HG02759 (cell line): Measurements from ENCODE around the gene CPLANE2.
"Not testable (repeated sequence)": the region's sequence is repeated elsewhere in the genome, so short reads cannot be mapped to it uniquely, and the experiment has no call there.

Experiments
- ATAC-seq: cut with Tn5 transposase; IDR thresholded peaks from one replicate; pipeline ENCODE4 v1.9.1; 2021; ENCODE audit warnings: mild to moderate bottlenecking, moderate library complexity; ENCODE audit not compliant: unreplicated experiment

Gene CPLANE2

GRCh38 chr1:16249596-16250241 lies 12.7 kb upstream of the CPLANE2 start:
- no peak for ATAC-seq

GRCh38 chr1:16248603-16249516 lies 11.9 kb upstream of the CPLANE2 start:
- ATAC-seq: no peak

GRCh38 chr1:16248007-16248436 lies 11.0 kb upstream of the CPLANE2 start:
- no peak for ATAC-seq

DNA sequence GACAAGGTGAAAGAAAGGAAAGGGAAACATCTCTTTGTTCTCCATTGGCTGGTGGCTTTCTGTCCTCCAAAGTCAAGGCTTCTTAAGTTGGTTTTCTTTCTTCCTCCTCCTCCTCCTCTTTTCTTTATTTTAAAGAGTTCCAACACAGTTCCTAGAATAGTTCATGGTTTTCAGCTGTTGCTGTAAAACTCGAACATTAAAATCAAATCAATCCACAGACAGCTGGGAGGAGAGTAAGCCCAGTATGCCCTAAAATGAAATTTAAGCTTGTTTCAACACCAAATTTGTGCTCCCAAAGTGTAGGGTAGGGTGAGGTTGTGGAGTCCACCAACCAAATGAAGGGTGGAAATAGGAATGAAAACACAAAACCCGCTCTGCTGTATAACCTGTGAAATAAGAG lies 10.5 kb upstream of the CPLANE2 start:
- no peak for ATAC-seq

- ATAC-seq: no peak
Observed at GRCh38 chr1:16246961-16247360, 10.0 kb upstream of the CPLANE2 start.

- ATAC-seq: not testable (repeated sequence)
Observed at GRCh38 chr1:16246239-16246638, 9.3 kb upstream of the CPLANE2 start.

DNA sequence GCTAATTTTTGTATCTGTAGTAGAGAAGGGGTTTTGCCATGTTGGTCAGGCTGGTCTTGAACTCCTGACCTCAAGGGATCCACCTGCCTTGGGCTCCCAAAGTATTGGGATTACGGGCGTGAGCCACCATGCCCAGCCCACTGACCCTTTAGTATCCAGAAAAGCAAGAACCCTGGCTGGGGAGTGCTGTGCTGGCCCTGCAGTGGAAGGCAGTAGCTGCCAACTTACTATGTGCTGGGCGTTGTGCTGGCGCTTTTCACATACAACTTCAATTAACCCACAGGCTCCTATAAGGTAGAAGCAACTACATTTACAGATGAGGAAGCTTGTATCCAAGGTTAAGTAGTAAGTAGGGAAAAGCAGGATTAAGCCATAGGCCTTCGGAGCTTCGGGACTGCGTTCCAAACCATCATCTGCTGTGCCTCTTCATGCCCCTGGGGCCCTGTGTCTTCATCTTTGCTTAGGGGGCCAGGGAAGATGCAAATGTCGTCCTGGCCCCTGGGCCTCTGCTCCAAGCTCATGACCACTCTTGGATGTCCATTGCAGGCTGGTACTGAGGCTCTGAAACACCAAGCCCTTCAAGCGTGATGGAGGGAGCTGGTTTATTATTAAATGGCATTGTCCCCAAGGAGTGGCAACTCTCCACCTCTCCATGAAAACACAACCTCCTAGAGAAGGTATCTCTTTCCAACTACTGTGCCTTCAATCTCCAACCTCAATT lies 8.7 kb upstream of the CPLANE2 start:
- ATAC-seq: no peak

DNA sequence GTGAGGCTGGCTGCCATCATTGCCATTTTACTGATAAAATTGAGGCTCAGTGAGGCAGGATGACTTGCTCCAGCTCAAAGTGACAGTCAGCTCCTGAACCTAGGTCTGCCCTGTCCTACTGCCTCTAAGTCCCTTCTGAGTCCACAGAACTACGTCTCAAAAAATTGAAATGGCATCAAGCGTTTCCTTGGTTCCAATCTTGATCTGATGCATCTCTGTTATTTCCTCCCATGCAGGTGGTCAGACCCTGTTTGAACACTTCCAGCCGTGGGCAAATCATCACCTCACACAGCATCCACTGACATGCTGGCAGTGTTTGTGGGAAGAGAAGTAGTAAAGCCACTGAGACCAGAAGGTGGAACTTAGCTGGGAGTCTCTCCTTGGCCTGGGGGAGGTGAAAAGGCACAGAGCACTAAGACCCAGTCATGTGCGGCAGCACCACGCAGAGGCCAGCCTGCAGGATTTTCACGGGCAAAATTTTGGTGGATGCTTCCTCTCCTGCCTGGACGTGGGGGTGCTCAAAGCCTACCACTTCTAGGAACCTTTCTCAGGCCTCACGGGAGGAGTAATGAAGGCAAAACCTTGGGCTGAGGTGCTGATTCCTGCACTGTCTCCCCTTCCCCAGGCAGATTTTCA lies 7.8 kb upstream of the CPLANE2 start:
- ATAC-seq: no peak

DNA sequence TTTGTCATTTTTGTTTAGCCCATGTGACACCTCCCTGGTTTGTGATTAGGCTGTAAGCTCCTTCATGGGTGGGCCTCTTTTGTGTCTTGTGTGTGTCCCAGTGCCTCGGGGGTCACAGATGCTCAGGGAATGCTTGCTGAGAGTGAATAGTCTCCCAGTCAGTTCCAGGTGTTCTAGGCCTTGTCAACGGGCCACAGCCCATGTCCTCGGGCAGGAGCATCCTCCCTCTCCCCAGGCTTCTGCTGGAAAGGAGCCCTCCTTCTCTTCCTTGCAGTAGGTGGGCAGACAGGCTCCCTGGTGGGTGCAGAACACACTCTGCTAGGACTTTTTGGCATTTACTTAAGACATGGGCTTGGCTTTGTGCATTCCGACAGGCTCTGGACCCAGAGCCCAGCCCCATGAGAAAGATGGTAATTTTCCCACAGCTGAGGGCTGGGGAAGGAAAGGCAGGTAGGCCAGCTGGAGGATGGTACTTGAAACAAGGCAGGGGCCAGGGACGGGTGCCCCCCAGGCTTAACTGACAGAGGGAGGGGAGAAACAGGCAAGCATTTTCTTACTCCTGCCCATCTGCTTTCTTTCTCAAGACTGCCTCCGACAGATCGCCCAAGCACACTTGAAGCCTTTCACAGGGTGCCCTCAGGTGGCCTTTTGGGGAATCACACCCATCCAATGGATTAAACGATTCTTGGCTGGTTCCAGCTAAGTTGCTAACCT lies 7.1 kb upstream of the CPLANE2 start:
- no peak for ATAC-seq

- no peak for ATAC-seq
Observed at GRCh38 chr1:16243215-16243610, 6.2 kb upstream of the CPLANE2 start.

DNA sequence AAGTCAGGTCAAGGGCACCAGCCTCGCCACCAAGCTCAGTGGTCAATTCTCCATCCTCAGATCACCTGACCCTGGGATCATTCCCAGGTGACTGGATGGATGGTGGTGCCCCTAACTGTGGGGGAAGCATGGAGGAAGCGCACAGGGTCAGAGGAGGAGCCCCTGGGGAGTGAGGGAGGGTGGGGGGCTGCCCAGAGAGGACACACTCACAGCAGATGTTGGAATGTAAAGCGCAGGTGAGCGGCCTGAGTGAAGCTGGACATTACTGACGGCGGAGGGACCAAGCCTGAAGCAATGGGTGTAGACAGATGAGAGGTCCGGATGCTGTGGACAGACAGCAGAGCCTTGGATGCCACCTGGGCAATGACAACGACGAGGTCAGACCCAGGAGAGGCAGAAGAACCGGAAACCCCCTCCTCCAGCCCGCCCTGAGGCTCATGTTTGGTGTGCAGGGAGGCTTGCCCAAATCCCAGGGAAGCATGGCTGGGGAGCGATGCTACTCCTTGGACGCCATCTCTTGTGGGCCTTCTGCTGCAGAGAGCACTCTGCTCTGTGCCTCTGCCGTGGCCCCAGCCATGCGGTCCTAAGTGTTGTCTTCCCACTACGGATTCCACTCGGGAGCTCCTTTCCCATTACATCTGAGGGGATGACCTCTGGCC lies 5.7 kb upstream of the CPLANE2 start:
- no peak for ATAC-seq

DNA sequence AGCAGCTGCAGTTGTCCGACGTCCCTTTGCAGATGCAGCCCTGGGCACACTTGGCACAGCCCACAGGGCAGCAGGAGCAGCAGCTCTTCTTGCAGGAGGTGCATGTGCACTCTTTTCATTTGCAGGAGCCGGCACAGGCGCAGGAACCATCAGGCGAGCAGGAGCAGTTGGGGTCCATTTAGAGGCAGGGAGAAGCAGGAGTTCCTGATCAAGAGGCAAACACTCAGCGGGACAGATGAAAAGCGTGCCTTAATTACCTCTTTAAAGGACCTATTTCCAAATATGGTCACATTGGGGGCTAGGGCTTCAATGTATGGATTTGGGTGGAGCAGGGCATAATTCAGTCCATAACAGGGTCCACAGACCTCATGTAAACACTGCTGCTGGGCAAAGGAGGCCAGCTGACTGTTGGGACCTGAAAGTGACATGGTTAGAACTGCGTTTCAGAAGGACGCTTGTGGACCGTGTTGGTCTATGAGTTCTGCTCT lies 4.3 kb upstream of the CPLANE2 start:
- no peak for ATAC-seq

DNA sequence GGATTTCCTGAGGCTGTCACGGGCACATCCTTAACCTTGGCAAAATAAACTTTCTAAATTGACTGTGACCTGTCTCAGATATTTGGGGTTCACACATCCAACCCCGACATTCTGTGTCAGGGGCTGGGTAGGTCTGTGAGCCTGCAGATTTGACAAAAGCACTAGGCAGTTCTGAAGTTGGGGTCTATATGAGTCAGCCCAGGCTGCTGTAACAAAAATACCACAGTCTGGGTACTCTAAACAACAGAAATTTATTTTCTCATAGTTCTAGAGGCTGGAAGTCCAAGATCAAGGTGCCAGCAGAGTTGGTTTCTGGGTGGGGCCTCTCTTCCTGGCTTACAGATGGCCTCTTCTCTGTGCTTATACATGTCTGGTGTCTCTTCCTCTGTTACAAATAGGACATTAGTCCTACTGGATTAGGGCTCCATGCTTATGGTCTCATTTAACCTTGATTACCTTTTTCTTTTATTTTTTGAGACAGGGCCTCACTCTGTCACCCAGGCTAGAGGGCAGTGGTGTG lies 3.0 kb upstream of the CPLANE2 start:
- no peak for ATAC-seq

GRCh38 chr1:16237343-16237830 lies 404 bp upstream of the CPLANE2 start:
- ATAC-seq: no peak

GRCh38 chr1:16235944-16236510 lies 956 bp downstream of the CPLANE2 start:
- peak; percentile 52 for ATAC-seq

- ATAC-seq: no peak
Observed at GRCh38 chr1:16235347-16235746, 1.6 kb downstream of the CPLANE2 start.

DNA sequence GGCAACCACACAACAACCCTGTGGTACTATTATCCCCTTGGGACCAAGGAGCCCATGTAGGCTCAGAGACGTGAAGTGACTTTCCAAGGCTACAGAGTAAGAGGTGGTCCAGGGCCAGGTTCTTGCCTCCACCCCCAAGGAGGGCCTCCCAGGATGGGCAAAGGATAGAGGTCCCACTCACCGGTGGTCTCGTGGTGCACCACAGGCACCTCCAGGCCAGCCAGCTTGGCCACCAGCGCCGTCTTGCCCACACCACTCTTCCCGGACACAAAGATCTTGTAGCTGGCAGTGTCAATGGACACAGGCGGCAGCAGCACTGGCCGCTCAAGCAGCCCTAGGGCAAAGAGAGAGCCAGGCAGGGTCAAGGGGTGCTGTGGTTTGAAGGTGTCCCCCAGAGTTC lies 3.6 kb downstream of the CPLANE2 start:
- ATAC-seq: no peak

DNA sequence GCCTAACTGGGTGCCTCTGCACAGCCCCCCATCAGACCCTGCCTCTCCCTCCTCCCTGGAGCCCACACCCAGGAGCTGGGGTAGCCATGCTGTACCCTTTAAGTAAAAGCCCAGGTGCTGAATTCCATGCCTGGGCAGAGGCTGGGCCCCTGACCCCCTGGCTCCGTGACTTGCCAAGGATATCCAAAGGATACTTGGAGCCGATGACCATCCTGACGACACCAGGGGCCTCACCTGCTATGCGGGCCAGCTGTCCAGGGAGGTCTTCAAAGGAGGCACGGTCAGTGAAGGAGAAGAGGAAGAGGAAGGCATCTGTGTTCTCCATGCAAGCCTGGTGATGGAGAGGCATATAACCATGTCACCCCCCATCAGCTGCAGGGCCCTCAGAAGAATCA lies 4.7 kb downstream of the CPLANE2 start:
- no peak for ATAC-seq
